ENCODE measurements around the gene ANK3.

- TF ChIP-seq GATA2 (IDR thresholded peaks at IDR 0.05; ENCODE audit: low read depth, low read length) (no peak), GATA3 (IDR thresholded peaks at IDR 0.05; ENCODE audit: low read depth, low read length) (no peak)
Measured at GRCh38 chr10:60406182-60406581, 16.5 kb upstream of the ANK3 start.
